ENCODE results near the gene RPS6KA5.

DNA sequence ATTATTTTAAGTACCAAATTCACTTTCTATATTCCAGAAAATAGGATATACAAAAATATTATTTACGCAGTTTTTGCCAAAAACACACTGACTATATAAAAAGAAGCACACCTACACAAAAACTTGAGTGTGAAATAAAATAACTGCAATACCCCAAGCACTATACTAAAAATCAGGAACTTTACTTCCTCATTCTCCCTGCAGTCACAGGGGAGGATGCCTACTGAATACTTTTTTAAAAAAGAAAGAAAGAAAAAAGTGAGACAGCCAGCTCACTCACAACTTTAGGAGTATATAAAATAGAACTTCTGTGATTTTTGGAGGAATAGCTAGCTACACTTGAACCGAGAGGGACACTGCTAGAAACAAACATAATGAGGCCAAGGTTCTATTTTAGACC, 12.2 kb downstream of the RPS6KA5 start:
- TF ChIP-seq CTCF (IDR thresholded peaks at IDR 0.05 in 2 of 3, conservative IDR thresholded peaks at IDR 0.05 in 1 of 3; ENCODE audit: insufficient read depth in 2 of 3, low read depth in 1 of 3, low read length in 3 of 3): no peak
- TF ChIP-seq, protein P1, sequence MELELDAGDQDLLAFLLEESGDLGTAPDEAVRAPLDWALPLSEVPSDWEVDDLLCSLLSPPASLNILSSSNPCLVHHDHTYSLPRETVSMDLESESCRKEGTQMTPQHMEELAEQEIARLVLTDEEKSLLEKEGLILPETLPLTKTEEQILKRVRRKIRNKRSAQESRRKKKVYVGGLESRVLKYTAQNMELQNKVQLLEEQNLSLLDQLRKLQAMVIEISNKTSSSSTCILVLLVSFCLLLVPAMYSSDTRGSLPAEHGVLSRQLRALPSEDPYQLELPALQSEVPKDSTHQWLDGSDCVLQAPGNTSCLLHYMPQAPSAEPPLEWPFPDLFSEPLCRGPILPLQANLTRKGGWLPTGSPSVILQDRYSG (tag; conservative IDR thresholded peaks at IDR 0.05; ENCODE audit: low read depth): no peak
